Mesendoderm (in vitro differentiated cells): ENCODE data around the gene PCSK1.
"Not testable (repeated sequence)": the region's sequence is repeated elsewhere in the genome, so short reads cannot be mapped to it uniquely, and the experiment has no call there.

Experiments
- DNase-seq: peaks from one replicate; pipeline ENCODE4 v3.0.0; 2013
- H2AK5ac ChIP-seq: 2 replicates; pipeline ENCODE4 v1.6.1; 2013; ENCODE audit warnings: low read length, inconsistent platforms
- H2BK120ac ChIP-seq: 2 replicates; pipeline ENCODE4 v1.6.1; 2013; ENCODE audit warnings: low read depth, mild to moderate bottlenecking, low read length, moderate library complexity, mixed read lengths
- H2BK15ac ChIP-seq: replicated peaks from 2 replicates; pipeline ENCODE4 v1.6.1; 2013; ENCODE audit warnings: low read depth, mild to moderate bottlenecking, moderate library complexity
- H2BK5ac ChIP-seq: 2 replicates; pipeline ENCODE4 v1.6.1; 2013; ENCODE audit warnings: low read length, inconsistent platforms
- H3K18ac ChIP-seq: 2 replicates; pipeline ENCODE4 v1.6.1; 2013; ENCODE audit warnings: mild to moderate bottlenecking, low read length, mixed read lengths
- H3K23ac ChIP-seq: one replicate; pipeline ENCODE4 v1.6.1; 2013; ENCODE audit warnings: low read length
- H3K27ac ChIP-seq: 2 replicates; pipeline ENCODE4 v1.5.1; 2013; ENCODE audit warnings: low read depth, mild to moderate bottlenecking, inconsistent platforms, low read length, moderate library complexity
- H3K27me3 ChIP-seq: 2 replicates; pipeline ENCODE4 v1.6.1; 2013; ENCODE audit warnings: low read length, control low read depth, mild to moderate bottlenecking, inconsistent platforms; ENCODE audit not compliant: insufficient read depth, poor library complexity
- H3K36me3 ChIP-seq: 2 replicates; pipeline ENCODE4 v1.6.1; 2013; ENCODE audit warnings: low read length, inconsistent platforms; ENCODE audit not compliant: control insufficient read depth, insufficient read depth
- H3K4ac ChIP-seq: one replicate; pipeline ENCODE4 v1.6.1; 2013; ENCODE audit warnings: low read depth, mild to moderate bottlenecking, low read length, moderate library complexity
- H3K4me1 ChIP-seq: 2 replicates; pipeline ENCODE4 v1.6.1; 2013; ENCODE audit warnings: low read depth, low read length, inconsistent platforms; ENCODE audit not compliant: control insufficient read depth
- H3K4me2 ChIP-seq: 2 replicates; pipeline ENCODE4 v1.6.1; 2013; ENCODE audit warnings: low read length
- H3K4me3 ChIP-seq: 2 replicates; pipeline ENCODE4 v1.5.1; 2013; ENCODE audit warnings: mild to moderate bottlenecking, low read length
- H3K56ac ChIP-seq: one replicate; pipeline ENCODE4 v1.6.1; 2013; ENCODE audit warnings: low read length
- H3K79me1 ChIP-seq: 2 replicates; pipeline ENCODE4 v1.6.1; 2013; ENCODE audit warnings: low read length, inconsistent platforms
- H3K79me2 ChIP-seq: 2 replicates; pipeline ENCODE4 v1.6.1; 2013; ENCODE audit warnings: mild to moderate bottlenecking, low read length; ENCODE audit not compliant: control insufficient read depth, insufficient read depth
- H3K9ac ChIP-seq: 2 replicates; pipeline ENCODE4 v1.6.1; 2013; ENCODE audit warnings: low read length, inconsistent platforms
- H4K5ac ChIP-seq: one replicate; pipeline ENCODE4 v1.6.1; 2013; ENCODE audit warnings: low read length
- H4K8ac ChIP-seq: one replicate; pipeline ENCODE4 v1.6.1; 2013; ENCODE audit warnings: low read depth, mild to moderate bottlenecking, control low read depth, low read length, moderate library complexity
- WGBS: extraction: QIAGEN DNeasy Blood & Tissue Kit; methylation state at CpG from one replicate; pipeline ENCODE4 v1.1.7; 2013; ENCODE audit warnings: low lambda C conversion rate, missing lambda C conversion rate; ENCODE audit not compliant: insufficient coverage; ENCODE audit errors: extremely low coverage; 5-methylcytosine and 5-hydroxymethylcytosine counted together

The PCSK1 gene

DNA sequence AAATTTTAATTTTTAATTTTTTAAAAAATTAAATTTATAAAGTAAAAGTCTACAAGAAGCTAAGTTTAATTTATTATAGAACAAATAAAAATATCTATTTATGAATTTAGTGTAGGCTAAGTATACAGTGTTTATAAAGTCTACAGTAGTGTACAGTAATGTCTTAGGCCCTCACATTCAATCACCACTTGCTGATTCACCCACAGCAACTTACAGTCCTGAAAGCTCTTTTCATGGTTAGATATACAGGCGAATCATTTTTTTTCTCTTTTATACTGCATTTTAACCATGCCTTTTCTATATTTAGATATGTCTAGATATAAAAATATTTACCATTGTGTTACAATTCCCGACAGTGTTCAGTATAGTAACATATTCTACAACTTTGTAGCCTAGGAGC is 55.9 kb downstream of the PCSK1 start:
- H3K79me2 ChIP-seq = no peaks in the 10 kb centered on the region
- DNase-seq = no peak
- H3K23ac ChIP-seq = no peak overlapping the region
- no peak overlapping the region for H3K4ac ChIP-seq
- H3K9ac ChIP-seq = no peak overlapping the region
- no peak overlapping the region for H2BK15ac ChIP-seq
- no peak overlapping the region for H3K4me3 ChIP-seq
- no peaks in the 10 kb centered on the region for H3K27me3 ChIP-seq
- H2BK120ac ChIP-seq = no peak overlapping the region
- no peak overlapping the region for H3K27ac ChIP-seq
- no peak overlapping the region for H3K4me2 ChIP-seq
- H3K79me1 ChIP-seq = no peaks in the 10 kb centered on the region
- no peak overlapping the region for H2BK5ac ChIP-seq
- WGBS = no CpG with 5 or more reads among the region's 2 CpGs
- no peaks in the 10 kb centered on the region for H3K4me1 ChIP-seq
- H2AK5ac ChIP-seq = no peak overlapping the region
- H4K5ac ChIP-seq = no peak overlapping the region
- H3K36me3 ChIP-seq = no peaks in the 10 kb centered on the region
- H3K56ac ChIP-seq = no peak overlapping the region
- no peak overlapping the region for H3K18ac ChIP-seq
- no peak overlapping the region for H4K8ac ChIP-seq

DNA sequence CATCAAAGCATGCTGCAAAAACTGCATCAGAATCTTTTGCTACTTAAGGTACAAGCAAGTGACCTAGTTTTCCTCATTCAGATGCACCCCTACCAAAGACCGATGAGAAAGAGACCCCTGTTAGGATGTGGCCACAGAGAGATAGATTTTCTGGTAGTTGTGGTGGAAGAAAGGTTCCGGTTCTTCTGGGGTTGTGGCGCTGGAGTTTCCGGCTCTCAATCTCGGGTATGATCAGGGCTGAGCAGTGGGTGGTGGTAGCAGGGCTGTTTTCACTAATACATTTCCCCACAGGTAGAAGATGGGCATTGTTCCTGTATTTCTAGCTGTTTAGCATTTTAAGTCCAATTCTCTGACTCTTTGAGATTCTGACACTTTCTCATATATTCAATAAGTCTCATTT is 58.4 kb downstream of the PCSK1 start:
- H3K23ac ChIP-seq = no peak overlapping the region
- no peak overlapping the region for H3K4me3 ChIP-seq
- H3K79me2 ChIP-seq = no peaks in the 10 kb centered on the region
- H3K27ac ChIP-seq = no peak overlapping the region
- H3K4me2 ChIP-seq = no peak overlapping the region
- H3K4me1 ChIP-seq = no peaks in the 10 kb centered on the region
- no peak overlapping the region for H2BK5ac ChIP-seq
- no peak overlapping the region for H3K18ac ChIP-seq
- H3K79me1 ChIP-seq = no peaks in the 10 kb centered on the region
- H3K4ac ChIP-seq = no peak overlapping the region
- H4K5ac ChIP-seq = no peak overlapping the region
- WGBS = no CpG with 5 or more reads among the region's 5 CpGs
- H3K9ac ChIP-seq = no peak overlapping the region
- no peak overlapping the region for H2BK120ac ChIP-seq
- H2BK15ac ChIP-seq = no peak overlapping the region
- no peaks in the 10 kb centered on the region for H3K36me3 ChIP-seq
- no peak overlapping the region for H2AK5ac ChIP-seq
- H4K8ac ChIP-seq = no peak overlapping the region
- no peak for DNase-seq
- H3K27me3 ChIP-seq = no peaks in the 10 kb centered on the region
- H3K56ac ChIP-seq = no peak overlapping the region

DNA sequence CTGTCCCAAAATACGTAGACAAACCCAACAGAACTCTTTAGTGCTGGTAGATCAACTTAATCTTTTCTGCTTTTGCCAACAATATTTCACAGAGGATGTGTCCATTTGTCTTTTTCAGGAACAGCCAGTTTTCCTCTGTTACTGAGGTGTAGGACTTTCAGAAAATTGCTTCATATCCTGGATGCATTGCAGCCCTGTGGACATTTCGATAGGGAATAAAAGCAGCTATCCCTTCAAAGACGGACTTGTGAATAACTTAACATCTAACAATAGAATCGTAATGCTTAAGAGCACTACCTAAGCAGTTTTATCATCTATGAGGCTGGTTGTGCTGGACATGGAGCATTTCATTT is 59.7 kb downstream of the PCSK1 start:
- H2BK15ac ChIP-seq = no peak overlapping the region
- no peak overlapping the region for H3K4me3 ChIP-seq
- no peak overlapping the region for H2BK120ac ChIP-seq
- H3K4me1 ChIP-seq = no peaks in the 10 kb centered on the region
- H3K23ac ChIP-seq = no peak overlapping the region
- H2AK5ac ChIP-seq = no peak overlapping the region
- WGBS = no CpG with 5 or more reads among the region's 4 CpGs
- no peak for DNase-seq
- H4K8ac ChIP-seq = no peak overlapping the region
- no peaks in the 10 kb centered on the region for H3K36me3 ChIP-seq
- H3K18ac ChIP-seq = no peak overlapping the region
- no peak overlapping the region for H2BK5ac ChIP-seq
- no peak overlapping the region for H3K4ac ChIP-seq
- H3K56ac ChIP-seq = no peak overlapping the region
- H4K5ac ChIP-seq = no peak overlapping the region
- H3K79me2 ChIP-seq = no peaks in the 10 kb centered on the region
- H3K9ac ChIP-seq = no peak overlapping the region
- no peaks in the 10 kb centered on the region for H3K79me1 ChIP-seq
- no peak overlapping the region for H3K4me2 ChIP-seq
- H3K27ac ChIP-seq = no peak overlapping the region
- H3K27me3 ChIP-seq = no peaks in the 10 kb centered on the region

DNA sequence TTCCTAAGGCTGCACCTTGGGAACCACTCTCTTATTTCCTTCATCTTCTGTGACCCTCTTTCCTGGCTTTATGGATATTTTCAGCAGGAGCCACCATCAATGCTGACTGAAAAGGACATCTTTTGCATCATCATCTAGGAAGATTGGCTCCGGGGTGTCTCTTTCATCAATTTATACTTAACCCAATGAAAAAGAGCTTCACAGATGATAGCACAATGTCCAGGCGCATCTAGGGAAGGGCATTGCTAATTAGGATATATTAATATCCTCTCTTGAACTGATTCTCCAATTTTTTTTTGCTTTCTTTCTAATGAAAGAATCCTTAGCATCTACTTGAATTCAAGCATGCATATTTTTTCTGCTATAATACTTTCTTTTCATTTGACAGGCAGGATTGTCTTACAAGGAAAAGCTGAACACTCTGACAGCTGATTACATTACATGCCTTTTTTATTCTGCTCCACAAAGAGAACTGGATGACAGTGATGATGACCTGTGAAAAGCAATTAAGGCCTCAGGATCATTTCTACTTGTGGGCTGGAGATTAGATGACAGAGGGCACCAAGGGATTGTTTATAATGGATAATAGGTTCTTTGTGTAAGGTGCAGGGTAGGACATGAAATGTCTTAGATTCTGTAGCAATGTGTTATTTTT is 60.2 kb downstream of the PCSK1 start:
- no peak overlapping the region for H2BK120ac ChIP-seq

DNA sequence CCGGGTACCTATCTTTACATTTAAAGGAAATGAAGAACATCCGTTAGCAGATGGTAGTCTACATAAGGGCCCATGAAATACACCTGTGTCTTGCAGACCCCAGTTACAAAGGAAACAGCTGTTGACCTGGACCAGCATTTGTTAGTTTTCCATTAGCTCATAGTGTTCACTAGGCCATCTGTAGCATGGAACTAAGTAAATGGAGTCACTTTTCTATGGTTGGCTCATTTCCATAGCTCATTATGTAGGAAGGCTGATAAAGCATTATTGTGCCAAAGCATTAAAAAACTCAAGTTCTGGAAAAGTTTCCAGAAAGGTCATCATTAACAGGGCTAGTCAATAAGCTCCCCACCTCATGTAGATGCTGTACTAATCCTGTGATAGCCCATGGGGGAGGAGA is 62.1 kb downstream of the PCSK1 start:
- no peak overlapping the region for H4K5ac ChIP-seq
- H3K18ac ChIP-seq = no peak overlapping the region
- no peak overlapping the region for H3K4ac ChIP-seq
- no peak overlapping the region for H2AK5ac ChIP-seq
- no peaks in the 10 kb centered on the region for H3K27me3 ChIP-seq
- no peak overlapping the region for H2BK120ac ChIP-seq
- no peaks in the 10 kb centered on the region for H3K79me1 ChIP-seq
- no peaks in the 10 kb centered on the region for H3K36me3 ChIP-seq
- H3K4me3 ChIP-seq = no peak overlapping the region
- no peak overlapping the region for H2BK15ac ChIP-seq
- H3K9ac ChIP-seq = no peak overlapping the region
- no CpG with 5 or more reads among the region's 2 CpGs for whole genome bisulfite sequencing
- H3K4me1 ChIP-seq = no peaks in the 10 kb centered on the region
- DNase-seq = no peak
- no peak overlapping the region for H4K8ac ChIP-seq
- H3K27ac ChIP-seq = no peak overlapping the region
- H3K4me2 ChIP-seq = no peak overlapping the region
- H3K79me2 ChIP-seq = no peaks in the 10 kb centered on the region
- no peak overlapping the region for H3K56ac ChIP-seq
- no peak overlapping the region for H2BK5ac ChIP-seq
- no peak overlapping the region for H3K23ac ChIP-seq

More for the DNA sequence above, 60.2 kb downstream of the PCSK1 start:
- H3K79me2 ChIP-seq = no peaks in the 10 kb centered on the region
- H3K36me3 ChIP-seq = no peaks in the 10 kb centered on the region
- no peaks in the 10 kb centered on the region for H3K4me1 ChIP-seq
- no peak overlapping the region for H3K9ac ChIP-seq
- no peak overlapping the region for H2BK15ac ChIP-seq
- H2BK5ac ChIP-seq = no peak overlapping the region
- no CpG with 5 or more reads among the region's 2 CpGs for WGBS
- no peak overlapping the region for H3K4ac ChIP-seq
- no peak overlapping the region for H4K5ac ChIP-seq
- H3K79me1 ChIP-seq = no peaks in the 10 kb centered on the region
- H3K27ac ChIP-seq = no peak overlapping the region
- H3K23ac ChIP-seq = no peak overlapping the region
- no peak for DNase-seq
- no peak overlapping the region for H2AK5ac ChIP-seq
- H3K18ac ChIP-seq = no peak overlapping the region
- no peaks in the 10 kb centered on the region for H3K27me3 ChIP-seq
- no peak overlapping the region for H3K4me3 ChIP-seq
- H3K56ac ChIP-seq = no peak overlapping the region
- H4K8ac ChIP-seq = no peak overlapping the region
- no peak overlapping the region for H3K4me2 ChIP-seq

DNA sequence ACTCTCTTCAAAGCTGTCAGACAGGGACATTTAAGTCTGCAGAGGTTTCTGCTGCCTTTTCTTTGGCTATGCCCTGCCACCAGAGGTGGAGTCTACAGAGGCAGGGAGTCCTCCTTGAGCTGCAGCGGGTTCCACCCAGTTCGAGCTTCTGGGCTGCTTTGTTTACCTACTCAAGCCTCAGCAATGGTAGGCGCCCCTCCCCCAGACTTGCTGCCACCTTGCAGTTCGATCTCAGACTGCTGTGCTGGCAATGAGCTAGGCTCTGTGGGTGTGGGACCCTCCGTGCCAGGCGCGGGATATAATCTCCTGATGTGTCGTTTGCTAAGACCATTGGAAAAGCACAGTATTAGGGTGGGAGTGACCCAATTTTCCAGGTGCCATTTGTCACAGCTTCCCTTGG is 65.7 kb downstream of the PCSK1 start:
- H4K8ac ChIP-seq, H3K23ac ChIP-seq, H2BK120ac ChIP-seq, H3K79me1 ChIP-seq, H3K4ac ChIP-seq, H3K4me1 ChIP-seq, H3K27me3 ChIP-seq, H3K79me2 ChIP-seq, H3K36me3 ChIP-seq, H3K27ac ChIP-seq, H3K56ac ChIP-seq, H3K18ac ChIP-seq, H4K5ac ChIP-seq, H2BK15ac ChIP-seq, H2BK5ac ChIP-seq, H3K4me2 ChIP-seq, H2AK5ac ChIP-seq, H3K4me3 ChIP-seq, H3K9ac ChIP-seq, DNase-seq: not testable (repeated sequence)
- no CpG with 5 or more reads among the region's 8 CpGs for WGBS
